ENCODE data around the gene NDRG3. TPM values are rescaled to one million over a fixed set of nuclear protein-coding genes. Genes with fewer than 3 reads are reported as not detected.

NDRG3 gene
- 34.4 and 55.1 TPM in 2 replicates for polyA plus RNA-seq (2011; rRNA removed)
- polyA plus RNA-seq (2012; cell fraction: cytosol; rRNA removed), result 21.7 and 27.7 TPM in 2 replicates
- 11.5 and 16.0 TPM in 2 replicates for polyA plus RNA-seq (2012; cell fraction: nucleus; rRNA removed)
- 29.0 to 32.2 TPM (median 30.6 TPM) in 3 replicates for polyA plus RNA-seq (2017; fragmentation: RNase III; extraction: RNeasy Plus Mini Kit Qiagen cat#74134 plus additional on column Dnase treatment)
- polyA minus RNA-seq (2011; rRNA and poly(A)+ RNA removed), result 50.2 and 53.2 TPM in 2 replicates

GRCh38 chr20:36745927-36746659 lies at the start of gene NDRG3:
Gene NDRG3, minus strand, starts transcription at chr20:36746090. Its CDS starts 24,355 bp downstream, at chr20:36721735.
- Histone ChIP-seq H3K4me2 (peak within 1 kb of the TSS; percentile 98), H3K4me1 (peaks cover 12% of the 10 kb centered on the region), H3K27ac (peak within 1 kb of the TSS; percentile 84 to 94), H3K4me3 (peak within 1 kb of the TSS; percentile 86), H3K9me3 (no peaks in the 10 kb centered on the region)
- no peak for TF ChIP-seq ZSCAN20 (CRISPR knock-in tag; IDR thresholded peaks at IDR 0.05)
- TF ChIP-seq CBX2 (IDR thresholded peaks at IDR 0.05; ENCODE audit: borderline replicate concordance, low read depth), result no peak
- TF ChIP-seq NPAS2 (CRISPR knock-in tag; IDR thresholded peaks at IDR 0.05; ENCODE audit: borderline replicate concordance), result no peak
- no peak for TF ChIP-seq TP53 (CRISPR knock-in tag; IDR thresholded peaks at IDR 0.05)
- TF ChIP-seq MYC (IDR thresholded peaks at IDR 0.05; ENCODE audit: borderline replicate concordance, low read length), result no peak
- no peak for TF ChIP-seq HOXB13 (CRISPR knock-in tag; IDR thresholded peaks at IDR 0.05; ENCODE audit: low read depth)
- no peak for TF ChIP-seq ZNF302 (CRISPR knock-in tag; IDR thresholded peaks at IDR 0.05)
- TF ChIP-seq TFCP2L1 (CRISPR knock-in tag; IDR thresholded peaks at IDR 0.05), result no peak
- peak; percentile 86; the same call in 1 of the 2 replicates for TF ChIP-seq CHD4 (IDR thresholded peaks at IDR 0.05; ENCODE audit: borderline replicate concordance)
- peak; percentile 58 for TF ChIP-seq POLR2A (IDR thresholded peaks at IDR 0.05; ENCODE audit: low read length)
- no peak for TF ChIP-seq JUNB (IDR thresholded peaks at IDR 0.05)
- no peak for TF ChIP-seq EHMT2 (IDR thresholded peaks at IDR 0.05; ENCODE audit: low read depth)
- TF ChIP-seq RCOR1 (IDR thresholded peaks at IDR 0.05; ENCODE audit: low read depth, low read length), result no peak
- TF ChIP-seq HMGXB4 (CRISPR knock-in tag; IDR thresholded peaks at IDR 0.05; ENCODE audit: borderline replicate concordance), result no peak
- TF ChIP-seq BHLHE40 (IDR thresholded peaks at IDR 0.05; ENCODE audit: low read depth, low read length), result no peak
- no peak for TF ChIP-seq ATOH8 (CRISPR knock-in tag; IDR thresholded peaks at IDR 0.05; ENCODE audit: low read depth)
- no peak for TF ChIP-seq SREBF2 (IDR thresholded peaks at IDR 0.05)
- TF ChIP-seq KDM1A (IDR thresholded peaks at IDR 0.05; ENCODE audit: low read depth), result no peak
- TF ChIP-seq ESRRA (IDR thresholded peaks at IDR 0.05; ENCODE audit: borderline replicate concordance, low read length), result peak; percentile 48; the same call in 1 of the 2 replicates
- TF ChIP-seq KDM5A (IDR thresholded peaks at IDR 0.05), result no peak
- TF ChIP-seq EHF (CRISPR knock-in tag; IDR thresholded peaks at IDR 0.05), result no peak
- no peak for TF ChIP-seq NFE2L2 (conservative IDR thresholded peaks at IDR 0.05; ENCODE audit: low read length)
- TF ChIP-seq JUN (IDR thresholded peaks at IDR 0.05), result peak; percentile 57 to 61; a peak in 3 of 5 replicates
- TF ChIP-seq FOSB (CRISPR knock-in tag; IDR thresholded peaks at IDR 0.05), result no peak
- TF ChIP-seq MAZ (IDR thresholded peaks at IDR 0.05; ENCODE audit: borderline replicate concordance, low read depth, low read length), result no peak
- TF ChIP-seq CHD2 (IDR thresholded peaks at IDR 0.05; ENCODE audit: low read length, partially characterized antibody), result no peak
- no peak for TF ChIP-seq POLR2AphosphoS2 (conservative IDR thresholded peaks at IDR 0.05; ENCODE audit: low read length)
- no peak for TF ChIP-seq CEBPB (IDR thresholded peaks at IDR 0.05)
- TF ChIP-seq ZC3H11A (IDR thresholded peaks at IDR 0.05), result no peak
- TF ChIP-seq BCL3 (IDR thresholded peaks at IDR 0.05), result no peak
- TF ChIP-seq USF2 (IDR thresholded peaks at IDR 0.05), result no peak
- TF ChIP-seq HOXB5 (CRISPR knock-in tag; IDR thresholded peaks at IDR 0.05), result no peak
- TF ChIP-seq MAX (IDR thresholded peaks at IDR 0.05), result peak; percentile 33; the same call in 1 of the 2 replicates
- TF ChIP-seq PHF8 (IDR thresholded peaks at IDR 0.05; ENCODE audit: borderline replicate concordance, low read depth), result no peak
- TF ChIP-seq RAD21 (conservative IDR thresholded peaks at IDR 0.05 in 1 of 2, IDR thresholded peaks at IDR 0.05 in 1 of 2), result no peak
- TF ChIP-seq RARB (CRISPR knock-in tag; IDR thresholded peaks at IDR 0.05), result no peak
- 8% methylated on average over 27 of the region's 63 CpGs for WGBS (ENCODE audit: missing lambda C conversion rate)
- DNase-seq (ENCODE audit: low read depth in 1 of 2, low spot score in 1 of 2), result peak; percentile 93 to 96
- ChIA-PET CTCF (interaction anchor here (0.5 to 4.3 kb wide), 7 partner anchors 9 to 307 kb away, joined by 3 to 26 read pairs (median 4); partner anchors contain the start of gene RAB5IF), POLR2A (interaction anchor here (0.8 to 1.2 kb wide), 3 partner anchors 9 to 28 kb away, joined by 3 to 7 read pairs (median 4); partner anchors contain the start of gene DSN1)
- FAIRE-seq, result no peak
- ATAC-seq, result peak; percentile 96 to 97

Data from A549 (cell line).